IMR-90 (cell line): ENCODE results near the gene EGFR.

Source experiments
- CHD1 ChIP-seq: IDR thresholded peaks from 2 replicates; pipeline ENCODE4 v1.6.1; 2012; ENCODE audit warnings: low read depth, low read length, improper control_type of control experiment
- CTCF ChIP-seq: conservative IDR thresholded peaks from 2 replicates; pipeline ENCODE4 v1.5.1; 2012; ENCODE audit warnings: mild to moderate bottlenecking, low read depth, low read length, improper control_type of control experiment
- MXI1 ChIP-seq: IDR thresholded peaks from 2 replicates; pipeline ENCODE4 v1.6.1; 2012; ENCODE audit warnings: low read depth, mild to moderate bottlenecking, low read length, moderate library complexity, borderline replicate concordance
- POLR2A ChIP-seq: IDR thresholded peaks from 2 replicates; pipeline ENCODE4 v1.6.1; 2012; ENCODE audit warnings: mild to moderate bottlenecking, low read depth, low read length
- RAD21 ChIP-seq: IDR thresholded peaks from 2 replicates; pipeline ENCODE4 v1.6.1; 2012; ENCODE audit warnings: low read length, improper control_type of control experiment

- TF ChIP-seq CTCF (no peak), MXI1 (no peak), CHD1 (no peak), RAD21 (no peak), POLR2A (no peak)
Measured at GRCh38 chr7:55067748-55068147, 48.9 kb downstream of the EGFR start.
